Measurements from ENCODE around the gene ERF. TPM values are rescaled to one million over a fixed set of nuclear protein-coding genes. Genes with fewer than 3 reads are reported as not detected.
A peak's percentile ranks its signal among the peaks of the same experiment; 100 is the strongest.

The ERF gene
- total and polyA plus RNA-seq, 10 of the 15 experiments (the other 5 are each of a cell fraction or from before 2014, with no cell fraction given), result 0.02 to 51.8 (median 14.4) TPM

- no peak for TF ChIP-seq MYC (IDR thresholded peaks at IDR 0.05; ENCODE audit: insufficient read depth, insufficient read length, insufficient replicate concordance, low read length, severe bottlenecking)
- no peak for TF ChIP-seq EED (IDR thresholded peaks at IDR 0.05; ENCODE audit: low read depth)
- no peak for TF ChIP-seq POU2F2 (IDR thresholded peaks at IDR 0.05; ENCODE audit: borderline replicate concordance, low read depth, low read length)
- no peak for TF ChIP-seq E2F8 (IDR thresholded peaks at IDR 0.05; ENCODE audit: low read depth, partially characterized antibody)
- peak; percentile 33; the same call in 1 of the 2 replicates for TF ChIP-seq TCF12 (IDR thresholded peaks at IDR 0.05; ENCODE audit: low read depth, low read length)
- TF ChIP-seq NKRF (conservative IDR thresholded peaks at IDR 0.05), result no peak; the same call in none of the 2 replicates
- TF ChIP-seq POLR2AphosphoS5 (IDR thresholded peaks at IDR 0.05; ENCODE audit: low read length), result peak; percentile 49; the same call in 1 of the 2 replicates
- no peak for TF ChIP-seq NFXL1 (IDR thresholded peaks at IDR 0.05; ENCODE audit: borderline replicate concordance)
- no peak for TF ChIP-seq E4F1 (IDR thresholded peaks at IDR 0.05; ENCODE audit: borderline replicate concordance, partially characterized antibody)
- no peak for TF ChIP-seq REST (IDR thresholded peaks at IDR 0.05; ENCODE audit: low read depth, low read length)
- TF ChIP-seq JUNB (IDR thresholded peaks at IDR 0.05), result peak; percentile 55
- no peak for TF ChIP-seq ZNF384 (IDR thresholded peaks at IDR 0.05; ENCODE audit: borderline replicate concordance, low read depth, low read length)
- TF ChIP-seq CHD4 (IDR thresholded peaks at IDR 0.05), result no peak
- no peak for TF ChIP-seq CHD1 (IDR thresholded peaks at IDR 0.05; ENCODE audit: low read depth, low read length)
- no peak; a peak in 1 of 4 replicates for TF ChIP-seq IKZF2 (IDR thresholded peaks at IDR 0.05)
- TF ChIP-seq PAX5 (IDR thresholded peaks at IDR 0.05; ENCODE audit: borderline replicate concordance, low read depth, low read length), result peak; percentile 73; the same call in 1 of the 2 replicates
- TF ChIP-seq RAD21 (IDR thresholded peaks at IDR 0.05; ENCODE audit: insufficient read depth, low read depth, low read length), result no peak
- no peak for TF ChIP-seq LARP7 (IDR thresholded peaks at IDR 0.05)
Measured at GRCh38 chr19:42268142-42268703, 13.3 kb upstream of the ERF start (continued).
